ENCODE measurements around the gene DBNL. TPM values are rescaled to one million over a fixed set of nuclear protein-coding genes. Genes with fewer than 3 reads are reported as not detected.

The DBNL gene
- total RNA-seq, 2 experiments from 2014 or later: 88.5 to 90.6 TPM

DNA sequence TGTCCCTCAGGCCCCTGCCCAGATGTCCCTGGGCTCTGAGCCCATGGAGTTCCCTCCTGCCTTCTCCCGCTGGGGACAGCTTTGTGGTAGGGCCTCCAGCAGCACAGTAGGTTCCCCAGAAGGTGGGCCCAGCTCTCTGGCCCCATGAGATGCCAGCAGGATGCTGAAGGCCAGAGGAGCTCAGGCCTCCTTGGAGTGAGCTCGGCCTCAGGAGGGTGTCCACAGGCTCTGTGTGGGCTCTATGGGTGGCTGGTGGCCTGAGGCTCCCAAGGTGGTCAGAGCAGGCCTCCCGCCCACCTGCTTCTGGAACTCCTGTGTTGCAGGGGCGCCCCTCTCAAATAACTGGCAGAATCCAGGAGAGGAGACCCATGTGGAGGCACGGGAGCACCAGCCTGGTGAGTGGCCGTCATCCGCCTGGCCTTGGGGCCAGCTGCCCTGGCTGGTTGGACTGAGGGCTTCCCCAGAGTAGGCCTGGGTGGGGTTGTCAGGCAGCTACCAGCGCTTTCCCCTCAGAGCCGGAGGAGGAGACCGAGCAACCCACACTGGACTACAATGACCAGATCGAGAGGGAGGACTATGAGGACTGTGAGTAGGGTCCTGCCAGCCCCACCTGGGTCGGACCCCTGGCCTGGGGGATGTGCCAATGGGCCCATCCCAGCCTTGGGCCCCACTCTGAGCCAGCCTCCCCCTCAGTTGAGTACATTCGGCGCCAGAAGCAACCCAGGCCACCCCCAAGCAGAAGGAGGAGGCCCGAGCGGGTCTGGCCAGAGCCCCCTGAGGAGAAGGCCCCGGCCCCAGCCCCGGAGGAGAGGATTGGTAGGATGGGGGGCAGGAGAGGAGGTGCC is 62.8 kb downstream of the DBNL start:
- POLR2A ChIA-PET: no interaction called here
- Mint-ChIP-seq H3K9me3 (no peaks in the 10 kb centered on the region), H3K27ac (no peak overlapping the region), H3K36me3 (ENCODE audit: low read depth) (peaks cover 25% of the 10 kb centered on the region), H3K4me1 (ENCODE audit: low read depth) (peaks cover 16% of the 10 kb centered on the region), H3K4me3 (no peak overlapping the region), H3K27me3 (peaks cover 5% of the 10 kb centered on the region)
- CTCF ChIA-PET: no interaction called here
- Histone ChIP-seq H3K9me3 (ENCODE audit: control insufficient read depth in 1 of 2, insufficient read depth in 1 of 2, low read length in 2 of 2) (peaks cover 0 to 3% of the 10 kb centered on the region in 2 experiments), H3K36me3 (ENCODE audit: insufficient read depth, low read length) (no peaks in the 10 kb centered on the region), H3K4me3 (ENCODE audit: low read length) (no peak overlapping the region), H3K4me1 (ENCODE audit: insufficient read depth, low read length) (peaks cover 17% of the 10 kb centered on the region), H3K27me3 (ENCODE audit: control insufficient read depth in 1 of 2, insufficient read depth in 2 of 2, low read length in 2 of 2) (peaks cover 0 to 6% of the 10 kb centered on the region in 2 experiments), H3K27ac (ENCODE audit: low read depth in 1 of 2, low read length in 2 of 2) (no peak overlapping the region)
- intact Hi-C loops (cut with DNase I, micrococcal nuclease): no loop called here
- TF ChIP-seq, protein P1, sequence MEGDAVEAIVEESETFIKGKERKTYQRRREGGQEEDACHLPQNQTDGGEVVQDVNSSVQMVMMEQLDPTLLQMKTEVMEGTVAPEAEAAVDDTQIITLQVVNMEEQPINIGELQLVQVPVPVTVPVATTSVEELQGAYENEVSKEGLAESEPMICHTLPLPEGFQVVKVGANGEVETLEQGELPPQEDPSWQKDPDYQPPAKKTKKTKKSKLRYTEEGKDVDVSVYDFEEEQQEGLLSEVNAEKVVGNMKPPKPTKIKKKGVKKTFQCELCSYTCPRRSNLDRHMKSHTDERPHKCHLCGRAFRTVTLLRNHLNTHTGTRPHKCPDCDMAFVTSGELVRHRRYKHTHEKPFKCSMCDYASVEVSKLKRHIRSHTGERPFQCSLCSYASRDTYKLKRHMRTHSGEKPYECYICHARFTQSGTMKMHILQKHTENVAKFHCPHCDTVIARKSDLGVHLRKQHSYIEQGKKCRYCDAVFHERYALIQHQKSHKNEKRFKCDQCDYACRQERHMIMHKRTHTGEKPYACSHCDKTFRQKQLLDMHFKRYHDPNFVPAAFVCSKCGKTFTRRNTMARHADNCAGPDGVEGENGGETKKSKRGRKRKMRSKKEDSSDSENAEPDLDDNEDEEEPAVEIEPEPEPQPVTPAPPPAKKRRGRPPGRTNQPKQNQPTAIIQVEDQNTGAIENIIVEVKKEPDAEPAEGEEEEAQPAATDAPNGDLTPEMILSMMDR (IDR thresholded peaks at IDR 0.05): no peak
- DNase-seq (no peak), ATAC-seq (ENCODE audit: poor library complexity) (no peak)

DNA sequence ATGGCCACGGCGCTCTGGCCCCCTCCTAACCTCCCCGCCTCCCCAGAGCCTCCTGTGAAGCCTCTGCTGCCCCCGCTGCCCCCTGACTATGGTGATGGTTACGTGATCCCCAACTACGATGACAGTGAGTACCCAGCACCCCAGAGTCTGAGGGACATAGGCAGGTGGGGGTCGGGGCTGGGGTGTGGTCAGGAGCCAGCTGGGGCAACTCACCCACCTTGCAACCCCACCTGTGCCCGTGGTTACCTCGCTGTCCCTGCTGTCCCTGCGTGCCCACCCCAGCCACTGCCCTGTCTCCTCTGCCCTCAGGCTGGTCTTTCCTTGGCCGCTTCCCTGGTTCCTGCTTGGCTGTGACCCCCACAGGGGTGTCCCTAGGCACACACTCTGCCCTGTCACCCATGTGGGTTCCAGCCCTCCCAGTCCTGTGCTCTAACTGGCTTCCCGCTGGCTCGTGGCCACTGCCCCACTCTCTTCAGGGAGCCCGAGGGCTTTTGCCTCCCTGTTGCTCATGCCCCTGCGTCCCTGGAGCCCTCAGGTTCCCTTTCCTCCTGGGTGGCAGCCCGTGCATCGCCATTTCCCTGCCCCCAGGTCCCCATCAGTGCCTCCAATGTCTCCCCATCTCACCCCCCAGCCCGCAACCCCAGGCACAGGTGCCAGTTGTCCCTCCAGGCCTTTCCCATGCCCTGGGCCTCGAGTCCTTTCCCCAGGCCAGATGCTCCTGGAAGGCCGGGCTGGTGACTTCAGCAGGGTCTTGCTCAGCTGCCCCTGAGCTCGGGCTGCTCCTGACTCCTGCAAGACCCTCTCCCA is 63.7 kb downstream of the DBNL start:
- Mint-ChIP-seq H3K4me3 (no peak overlapping the region), H3K36me3 (ENCODE audit: low read depth) (peaks cover 26% of the 10 kb centered on the region), H3K27me3 (peaks cover 5% of the 10 kb centered on the region), H3K9me3 (no peaks in the 10 kb centered on the region), H3K27ac (no peak overlapping the region), H3K4me1 (ENCODE audit: low read depth) (peaks cover 16% of the 10 kb centered on the region)
- Histone ChIP-seq H3K36me3 (ENCODE audit: insufficient read depth, low read length) (no peaks in the 10 kb centered on the region), H3K27ac (ENCODE audit: low read depth in 1 of 2, low read length in 2 of 2) (no peak overlapping the region), H3K9me3 (ENCODE audit: control insufficient read depth in 1 of 2, insufficient read depth in 1 of 2, low read length in 2 of 2) (peaks cover 0 to 11% of the 10 kb centered on the region in 2 experiments), H3K4me3 (ENCODE audit: low read length) (no peak overlapping the region), H3K4me1 (ENCODE audit: insufficient read depth, low read length) (peaks cover 17% of the 10 kb centered on the region), H3K27me3 (ENCODE audit: control insufficient read depth in 1 of 2, insufficient read depth in 2 of 2, low read length in 2 of 2) (peaks cover 0 to 6% of the 10 kb centered on the region in 2 experiments)
- POLR2A ChIA-PET: no interaction called here
- CTCF ChIA-PET: no interaction called here
- intact Hi-C loops (cut with DNase I, micrococcal nuclease): no loop called here
- ATAC-seq (ENCODE audit: poor library complexity): no peak
- no peak for DNase-seq
- TF ChIP-seq, protein P1 (IDR thresholded peaks at IDR 0.05): no peak

DNA sequence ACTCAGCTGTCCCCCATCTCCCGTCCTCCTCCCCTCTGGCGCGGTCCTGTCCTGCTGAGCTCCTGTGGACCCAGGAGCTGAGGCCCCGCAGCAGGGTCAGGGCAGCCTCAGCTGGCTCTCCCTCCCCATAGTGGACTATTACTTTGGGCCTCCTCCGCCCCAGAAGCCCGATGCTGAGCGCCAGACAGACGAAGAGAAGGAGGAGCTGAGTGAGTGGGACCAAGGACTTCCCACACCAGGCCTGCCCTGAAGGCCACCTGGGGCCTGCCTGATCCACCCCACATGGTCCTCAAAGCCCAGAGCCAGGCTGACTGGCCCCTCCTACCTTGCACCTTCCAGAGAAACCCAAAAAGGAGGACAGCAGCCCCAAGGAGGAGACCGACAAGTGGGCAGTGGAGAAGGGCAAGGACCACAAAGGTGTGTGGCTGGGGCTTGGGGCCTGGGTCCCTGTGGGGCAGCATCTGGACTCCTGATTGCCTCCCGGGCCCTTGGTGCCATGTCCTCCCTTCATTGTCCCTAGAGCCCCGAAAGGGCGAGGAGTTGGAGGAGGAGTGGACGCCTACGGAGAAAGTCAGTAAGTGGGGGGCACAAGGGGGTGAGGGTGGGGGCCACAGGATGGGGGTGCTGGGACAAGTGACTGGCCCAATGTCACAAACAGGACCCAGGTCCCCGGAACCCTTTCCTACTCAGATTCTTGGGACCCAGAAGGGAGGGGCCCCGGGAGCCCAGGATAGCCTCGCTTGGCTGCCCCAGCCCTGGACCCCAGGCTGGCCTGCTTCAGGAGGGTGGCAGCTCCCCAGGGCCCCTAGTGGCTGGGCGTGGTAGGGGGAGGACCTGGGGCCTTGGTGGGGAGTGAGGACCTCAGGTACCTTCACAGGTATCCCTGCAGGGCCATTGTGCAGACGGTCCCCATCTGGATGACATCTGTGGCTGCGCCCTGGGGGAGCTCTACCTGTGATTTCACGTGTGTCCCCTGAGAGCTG is 64.6 kb downstream of the DBNL start:
- Histone ChIP-seq H3K27me3 (ENCODE audit: control insufficient read depth in 1 of 2, insufficient read depth in 2 of 2, low read length in 2 of 2) (peaks cover 0 to 2% of the 10 kb centered on the region in 2 experiments), H3K9me3 (ENCODE audit: control insufficient read depth in 1 of 2, insufficient read depth in 1 of 2, low read length in 2 of 2) (peaks cover 0 to 11% of the 10 kb centered on the region in 2 experiments), H3K36me3 (ENCODE audit: insufficient read depth, low read length) (peaks cover 3% of the 10 kb centered on the region), H3K4me3 (ENCODE audit: low read length) (no peak overlapping the region), H3K27ac (ENCODE audit: low read depth in 1 of 2, low read length in 2 of 2) (no peak overlapping the region), H3K4me1 (ENCODE audit: insufficient read depth, low read length) (peaks cover 11% of the 10 kb centered on the region)
- no peak overlapping the region for H3K4me3 Mint-ChIP-seq
- peaks cover 16% of the 10 kb centered on the region for H3K4me1 Mint-ChIP-seq (ENCODE audit: low read depth)
- TF ChIP-seq, protein P1 (IDR thresholded peaks at IDR 0.05): no peak
- peaks cover 5% of the 10 kb centered on the region for H3K27me3 Mint-ChIP-seq
- intact Hi-C loops (cut with DNase I, micrococcal nuclease): no loop called here
- no peak overlapping the region for H3K27ac Mint-ChIP-seq
- ChIA-PET CTCF (no interaction called here), POLR2A (no interaction called here)
- ATAC-seq (ENCODE audit: poor library complexity) (no peak), DNase-seq (no peak)
- H3K36me3 Mint-ChIP-seq (ENCODE audit: low read depth): peaks cover 31% of the 10 kb centered on the region
- no peaks in the 10 kb centered on the region for H3K9me3 Mint-ChIP-seq
